ENCODE measurements around the gene KRTAP7-1.

Gene KRTAP7-1, protein sequence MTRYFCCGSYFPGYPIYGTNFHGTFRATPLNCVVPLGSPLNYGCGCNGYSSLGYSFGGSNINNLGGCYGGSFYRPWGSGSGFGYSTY

DNA sequence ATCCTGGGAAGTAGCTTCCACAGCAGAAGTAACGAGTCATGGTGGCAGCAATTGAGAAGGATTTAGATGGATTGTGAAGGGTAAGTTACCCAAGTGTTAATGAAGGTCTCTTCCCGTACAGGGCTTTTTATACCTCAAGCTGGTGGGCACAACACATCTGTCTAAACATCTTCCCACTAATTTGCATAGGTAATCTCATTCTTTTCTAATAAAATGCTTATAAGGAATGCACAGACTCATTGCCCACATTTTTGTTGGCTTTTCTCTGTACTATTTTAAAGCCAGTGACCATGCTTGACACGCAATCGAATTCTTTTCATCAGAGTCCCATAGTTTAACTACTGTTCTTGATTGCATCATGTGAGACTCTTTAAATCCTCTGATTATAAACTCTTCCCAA is at the start of gene KRTAP7-1:
Gene KRTAP7-1, minus strand, starts transcription at position 101 of the 400 bp plus-strand sequence. Its CDS starts 61 bp downstream, at position 40.
- no peak for DNase-seq

DNA sequence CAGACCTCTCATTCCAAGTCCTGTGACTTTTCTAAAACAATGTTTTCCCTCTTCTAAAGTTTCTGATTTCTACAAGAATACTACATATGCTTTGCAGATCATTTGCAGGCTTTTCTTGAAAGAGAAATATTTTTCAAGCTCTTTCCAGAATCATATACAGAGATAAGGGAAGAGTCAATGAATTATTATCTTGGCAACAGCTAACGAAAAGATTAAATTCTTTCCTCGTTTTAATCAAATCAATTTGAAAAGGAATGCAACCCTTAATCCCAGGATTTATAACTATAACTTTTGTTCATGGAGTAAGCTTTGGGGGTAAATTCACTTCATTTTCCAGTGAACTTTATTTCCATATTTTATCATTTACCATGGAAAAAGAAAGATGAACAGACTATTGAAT is 45.0 kb upstream of the KRTAP7-1 start:
- no peak for DNase-seq

DNA sequence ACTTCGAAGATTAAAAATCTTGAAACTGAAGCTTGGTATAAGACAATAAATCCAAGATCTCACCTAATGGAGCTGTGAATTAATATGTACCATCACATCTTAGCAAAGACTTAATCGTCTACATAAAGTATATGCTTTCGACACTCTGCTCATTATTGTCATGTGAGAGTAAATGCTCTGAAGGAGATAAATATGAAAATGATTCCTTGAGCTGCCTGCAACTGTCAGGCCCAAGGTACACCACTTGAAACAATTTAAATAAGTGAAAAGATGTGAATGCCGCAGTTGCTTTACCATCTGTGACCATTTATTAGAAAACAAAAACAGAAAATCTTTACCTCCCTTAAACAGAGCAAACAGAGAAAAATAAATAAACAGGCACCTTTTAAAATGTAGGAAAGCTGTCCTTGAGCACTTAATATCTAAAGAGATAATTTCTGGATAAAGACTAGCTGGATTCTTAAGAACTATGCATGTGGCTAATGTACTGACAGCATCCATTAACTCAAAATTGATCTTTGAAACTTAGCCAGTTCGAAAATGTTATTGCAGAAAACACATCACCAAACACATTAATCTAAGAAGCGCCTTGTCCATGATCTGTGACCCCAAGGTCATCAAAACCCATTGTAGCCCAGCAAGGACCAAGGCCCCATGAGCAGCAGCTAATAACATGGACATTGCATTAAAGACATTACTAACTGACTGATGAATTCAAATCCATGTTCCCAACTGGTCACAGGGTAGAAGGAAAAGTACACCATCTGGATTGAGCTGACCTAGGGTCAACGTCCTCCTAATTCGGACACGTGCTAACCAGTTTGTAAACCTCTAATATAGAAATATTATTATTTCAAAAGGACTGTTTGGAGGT is 18.3 kb upstream of the KRTAP7-1 start:
- no peak for DNase-seq

DNA sequence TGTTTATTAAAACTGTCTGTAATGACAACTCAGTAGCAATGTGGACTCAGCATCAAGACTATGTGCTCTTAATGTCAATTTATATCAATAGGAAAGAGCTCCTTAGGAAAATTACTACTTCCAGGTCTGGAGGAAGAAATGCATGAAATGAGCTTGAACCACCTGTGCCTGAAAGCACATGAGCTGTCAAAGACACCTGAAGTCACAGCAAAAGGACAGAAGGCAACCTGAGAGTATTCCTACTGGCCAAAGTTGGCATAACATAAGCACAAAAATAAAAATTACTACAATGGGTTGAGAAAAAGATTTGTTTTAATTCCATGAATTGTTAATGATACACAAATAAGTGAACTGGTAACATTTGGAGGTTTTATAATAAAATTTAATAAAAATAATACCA is 13.4 kb upstream of the KRTAP7-1 start:
- no peak for DNase-seq

DNA sequence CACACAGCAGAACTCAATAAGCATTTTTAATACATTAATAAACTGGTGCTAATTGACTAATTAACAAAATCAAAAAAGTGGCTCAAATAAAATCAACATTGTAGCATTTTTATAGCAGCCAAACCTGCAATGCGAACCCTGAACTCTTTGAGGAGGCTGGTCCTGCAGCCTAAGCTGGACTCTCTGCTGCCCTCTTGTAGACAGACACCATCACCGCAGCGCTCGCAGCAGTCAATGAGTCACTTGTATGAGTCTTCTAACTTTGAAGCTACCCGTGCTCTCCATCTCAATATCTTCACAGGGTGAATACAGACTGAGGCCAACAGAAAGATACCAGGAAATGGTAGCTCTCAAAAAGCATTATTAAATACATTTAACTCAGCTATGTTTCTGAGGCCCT is 9.7 kb upstream of the KRTAP7-1 start:
- no peak for DNase-seq

DNA sequence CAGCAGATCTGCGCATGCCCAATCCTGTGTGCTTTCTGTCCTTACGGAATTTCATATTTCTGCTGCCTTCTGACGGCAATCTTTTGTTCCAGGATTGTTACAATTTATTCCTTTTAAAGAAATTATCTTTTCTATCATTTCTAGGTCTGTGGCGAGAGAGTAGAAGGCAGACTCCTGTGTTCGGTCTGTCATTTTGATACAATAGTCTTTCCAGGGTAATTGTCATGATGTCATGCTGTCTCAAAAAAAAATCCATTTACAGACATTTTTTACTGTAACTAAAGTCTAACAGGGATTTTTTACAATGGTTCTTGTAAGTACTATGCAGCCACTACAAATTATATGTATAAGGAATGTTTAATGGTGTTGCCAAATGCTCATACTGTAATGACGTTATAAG is 9.0 kb upstream of the KRTAP7-1 start:
- no peak for DNase-seq

DNA sequence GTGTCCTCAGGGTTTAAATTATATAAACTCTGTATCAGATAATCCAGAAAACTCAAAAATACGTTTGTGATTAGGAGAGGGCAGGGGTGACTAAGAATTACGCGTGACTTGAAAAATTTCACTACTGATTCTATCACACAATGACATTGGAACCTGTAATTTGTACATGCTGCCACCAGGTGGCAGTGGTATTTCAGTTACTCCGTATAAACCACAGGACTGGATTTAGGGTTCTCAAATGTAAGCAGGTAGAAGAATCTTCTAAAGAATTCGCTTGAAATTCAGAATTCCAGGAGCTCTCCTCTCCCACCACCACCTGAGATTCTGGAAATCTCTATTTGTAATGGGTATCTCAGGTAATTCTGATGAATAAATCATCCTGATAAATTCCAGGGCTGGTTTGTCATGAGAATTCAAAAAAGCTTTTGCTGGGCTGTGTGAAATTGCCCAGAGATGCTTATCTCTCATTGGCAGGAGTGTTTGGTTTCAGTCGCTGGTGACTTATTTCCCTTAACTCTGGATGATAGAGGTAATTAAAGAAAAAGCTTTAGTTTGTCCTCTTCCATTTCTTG is 1.7 kb upstream of the KRTAP7-1 start:
- DNase-seq = no peak

DNA sequence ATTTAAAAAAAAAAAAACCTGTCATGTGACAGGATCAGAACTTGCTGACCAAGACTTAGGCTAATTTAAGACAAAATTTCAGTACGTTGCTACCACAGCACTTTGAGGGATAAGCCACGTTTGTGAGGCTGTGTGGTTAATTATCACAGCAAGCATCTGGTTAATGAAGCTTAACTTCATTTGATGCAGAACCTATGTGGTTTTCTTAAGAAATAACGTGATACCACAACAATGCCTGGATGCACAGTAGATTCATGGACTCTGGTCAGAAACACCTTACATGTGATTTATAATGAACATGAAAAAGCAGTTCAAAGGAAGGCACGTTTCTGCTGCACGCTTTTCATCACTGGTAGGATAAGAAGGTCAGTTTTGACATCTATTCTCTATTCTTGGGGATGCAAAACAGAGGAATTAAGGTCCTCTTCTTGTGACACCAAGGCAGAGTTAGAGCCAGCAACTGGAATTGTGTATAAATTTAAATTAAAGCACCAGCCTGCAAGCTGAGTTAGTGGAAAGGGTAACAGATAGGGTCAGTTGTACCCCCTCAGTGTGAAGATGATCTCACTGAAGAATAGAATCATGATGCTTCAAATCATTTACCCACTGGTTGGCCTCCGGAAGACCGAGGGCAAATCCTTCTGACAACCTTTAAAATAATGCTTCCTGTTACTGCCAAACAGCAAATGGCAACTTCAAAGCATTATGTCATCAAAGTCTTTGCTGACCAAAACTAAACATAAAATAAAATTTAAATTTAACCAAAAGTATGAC is 10.5 kb downstream of the KRTAP7-1 start:
- no peak for DNase-seq

DNA sequence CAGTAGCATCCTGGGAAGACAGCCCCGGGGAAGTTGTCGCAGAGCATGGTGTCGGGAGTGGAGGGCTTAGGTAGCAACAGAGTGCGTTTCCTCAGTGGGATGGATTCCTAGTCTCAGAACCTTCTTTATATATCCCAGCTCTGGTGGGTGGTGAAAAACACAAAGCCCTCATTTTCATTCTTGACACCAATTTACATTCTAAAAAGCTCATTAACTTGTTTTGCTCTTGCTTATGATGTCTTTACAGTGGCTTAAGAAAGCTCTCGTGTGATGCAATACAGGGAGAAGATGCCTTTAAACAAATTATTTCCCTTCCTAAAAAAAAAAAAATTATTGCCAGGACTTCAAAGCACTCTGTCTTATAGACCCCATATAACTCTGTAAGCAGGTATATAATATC is 16.4 kb downstream of the KRTAP7-1 start, which contains the start of gene KRTAP8-1:
Gene KRTAP8-1, minus strand, starts transcription at position 101 of the 400 bp plus-strand sequence. Its CDS starts 54 bp downstream, at position 47.
- DNase-seq = no peak

DNA sequence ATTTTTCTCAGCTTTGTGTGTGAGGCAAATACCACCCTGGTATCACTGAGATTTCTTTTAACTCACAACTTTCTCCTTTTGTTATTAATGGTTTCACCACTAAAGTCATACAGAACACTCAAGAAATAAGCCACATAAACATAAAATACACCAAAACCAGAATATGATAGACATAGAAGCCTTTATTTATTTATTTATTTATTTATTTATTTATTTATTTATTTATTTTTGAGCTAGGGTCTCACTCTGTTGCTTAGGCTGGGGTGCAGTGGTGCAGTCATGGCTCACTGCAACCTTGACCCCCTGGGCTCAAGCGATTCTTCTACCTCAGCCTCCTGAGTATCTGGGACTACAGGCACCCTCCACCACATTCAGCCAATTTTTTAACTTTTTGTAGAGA is 29.0 kb downstream of the KRTAP7-1 start:
- no peak for DNase-seq

DNA sequence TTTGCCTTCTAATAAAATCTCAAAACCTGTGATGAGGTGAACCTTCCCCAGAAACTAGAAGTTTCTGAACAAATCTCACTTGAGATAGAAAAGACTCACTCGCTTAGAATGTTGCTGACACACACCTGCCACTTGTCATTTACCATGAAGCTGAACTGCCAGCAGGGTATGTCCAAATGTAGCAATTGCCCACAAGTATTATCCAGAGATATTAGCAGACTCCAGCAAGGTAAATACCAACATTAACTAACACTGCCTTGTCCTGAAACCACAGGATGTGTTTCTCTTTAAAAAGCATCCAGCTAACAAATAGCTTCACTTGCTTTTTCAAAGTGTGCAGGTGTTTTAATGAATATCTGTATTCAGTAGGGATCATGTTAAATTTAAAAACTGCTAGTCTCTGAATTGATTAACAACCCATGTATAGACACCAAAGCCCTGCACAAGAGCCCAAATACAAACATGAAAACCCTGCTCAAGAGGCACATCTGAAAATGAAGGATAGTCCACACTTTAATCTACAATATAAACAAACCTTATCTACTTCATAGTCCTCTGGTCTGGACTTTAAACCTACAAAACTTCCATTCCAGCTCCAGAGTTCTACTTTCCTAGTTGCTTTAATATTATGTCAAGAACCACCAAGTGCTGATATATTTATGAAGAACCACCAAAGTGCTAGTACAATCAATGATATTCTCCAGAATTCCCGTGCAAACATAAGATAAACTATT is 35.8 kb downstream of the KRTAP7-1 start:
- DNase-seq = no peak

DNA sequence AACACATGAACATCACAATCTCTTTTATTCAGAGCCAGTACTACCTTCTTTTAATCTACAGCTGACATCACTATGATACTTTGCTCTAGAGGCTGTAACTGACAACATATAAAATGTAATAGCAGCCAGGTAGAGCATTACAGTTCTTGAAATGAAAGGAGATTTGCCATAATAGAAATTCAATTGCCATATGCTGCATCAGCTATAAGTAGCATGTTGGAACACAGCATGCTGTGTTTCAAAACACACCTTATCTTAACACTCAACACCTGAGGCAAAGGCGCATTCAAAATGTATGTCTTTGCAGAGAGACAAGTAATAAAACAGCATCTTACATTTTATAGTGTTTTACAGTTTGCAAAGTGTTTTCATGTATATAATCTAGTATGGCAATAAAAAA is 50.3 kb downstream of the KRTAP7-1 start:
- no peak for DNase-seq

Measured in retina (tissue), 1 donor.